ENCODE measurements around the gene UVRAG.

GRCh38 chr11:76170468-76170867 is 355.5 kb downstream of the UVRAG start:
- TF ChIP-seq CTCF (IDR thresholded peaks at IDR 0.05) = no peak
- no peak for TF ChIP-seq POLR2A (IDR thresholded peaks at IDR 0.05)
- no peak for TF ChIP-seq EP300 (IDR thresholded peaks at IDR 0.05)
- TF ChIP-seq POLR2AphosphoS5 (IDR thresholded peaks at IDR 0.05) = no peak

All from upper lobe of left lung (tissue), 4 donors.